ENCODE data around the gene ZMIZ1. TPM values are rescaled to one million over a fixed set of nuclear protein-coding genes. Genes with fewer than 3 reads are reported as not detected.

ZMIZ1 gene
- total RNA-seq, 2 experiments from 2014 or later, result 14.6 to 15.5 TPM

GRCh38 chr10:79061441-79062315 lies 7.1 kb upstream of the ZMIZ1 start:
- Histone ChIP-seq H3K4me1 (ENCODE audit: insufficient read depth, low read length) (peaks cover 43% of the 10 kb centered on the region), H3K27me3 (ENCODE audit: control insufficient read depth in 1 of 2, insufficient read depth in 2 of 2, low read length in 2 of 2) (no peaks in the 10 kb centered on the region), H3K36me3 (ENCODE audit: insufficient read depth, low read length) (no peaks in the 10 kb centered on the region), H3K27ac (ENCODE audit: low read depth in 1 of 2, low read length in 2 of 2) (no peak overlapping the region), H3K4me3 (ENCODE audit: low read length) (no peak overlapping the region), H3K9me3 (ENCODE audit: control insufficient read depth in 1 of 2, insufficient read depth in 1 of 2, low read length in 2 of 2) (no peaks in the 10 kb centered on the region)
- no peak overlapping the region for H3K27ac Mint-ChIP-seq
- intact Hi-C loops (cut with DNase I, micrococcal nuclease), result loop anchor here in 1 of 2 experiments (1.0 to 10.0 kb wide), 3 partner anchors 30 to 383 kb away; partner anchors contain the start of gene ZCCHC24
- no peaks in the 10 kb centered on the region for H3K36me3 Mint-ChIP-seq (ENCODE audit: low read depth)
- peaks cover 41% of the 10 kb centered on the region for H3K4me1 Mint-ChIP-seq (ENCODE audit: low read depth)
- no peak overlapping the region for H3K4me3 Mint-ChIP-seq
- ChIA-PET CTCF (no interaction called here), POLR2A (interaction anchor here (1.0 to 1.3 kb wide), 2 partner anchors 9 to 11 kb away, joined by 3 read pairs; no protein-coding TSS in a partner anchor)
- H3K9me3 Mint-ChIP-seq, result no peaks in the 10 kb centered on the region
- DNase-seq, result peak in 1 of 14 experiments; percentile 1
- TF ChIP-seq, protein P1, sequence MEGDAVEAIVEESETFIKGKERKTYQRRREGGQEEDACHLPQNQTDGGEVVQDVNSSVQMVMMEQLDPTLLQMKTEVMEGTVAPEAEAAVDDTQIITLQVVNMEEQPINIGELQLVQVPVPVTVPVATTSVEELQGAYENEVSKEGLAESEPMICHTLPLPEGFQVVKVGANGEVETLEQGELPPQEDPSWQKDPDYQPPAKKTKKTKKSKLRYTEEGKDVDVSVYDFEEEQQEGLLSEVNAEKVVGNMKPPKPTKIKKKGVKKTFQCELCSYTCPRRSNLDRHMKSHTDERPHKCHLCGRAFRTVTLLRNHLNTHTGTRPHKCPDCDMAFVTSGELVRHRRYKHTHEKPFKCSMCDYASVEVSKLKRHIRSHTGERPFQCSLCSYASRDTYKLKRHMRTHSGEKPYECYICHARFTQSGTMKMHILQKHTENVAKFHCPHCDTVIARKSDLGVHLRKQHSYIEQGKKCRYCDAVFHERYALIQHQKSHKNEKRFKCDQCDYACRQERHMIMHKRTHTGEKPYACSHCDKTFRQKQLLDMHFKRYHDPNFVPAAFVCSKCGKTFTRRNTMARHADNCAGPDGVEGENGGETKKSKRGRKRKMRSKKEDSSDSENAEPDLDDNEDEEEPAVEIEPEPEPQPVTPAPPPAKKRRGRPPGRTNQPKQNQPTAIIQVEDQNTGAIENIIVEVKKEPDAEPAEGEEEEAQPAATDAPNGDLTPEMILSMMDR (IDR thresholded peaks at IDR 0.05), result no peak
- ATAC-seq (ENCODE audit: poor library complexity), result no peak
- no peaks in the 10 kb centered on the region for H3K27me3 Mint-ChIP-seq

GRCh38 chr10:79063071-79063491 lies 5.7 kb upstream of the ZMIZ1 start:
- H3K4me3 ChIP-seq (ENCODE audit: low read length), result no peak overlapping the region
- Mint-ChIP-seq H3K4me1 (ENCODE audit: low read depth) (peaks cover 49% of the 10 kb centered on the region), H3K9me3 (no peaks in the 10 kb centered on the region), H3K27ac (peak overlapping the region; percentile 1), H3K4me3 (peak overlapping the region; percentile 71), H3K27me3 (no peaks in the 10 kb centered on the region), H3K36me3 (ENCODE audit: low read depth) (peaks cover 6% of the 10 kb centered on the region)
- peak in 1 of 14 experiments; percentile 3 for DNase-seq
- intact Hi-C loops (cut with DNase I, micrococcal nuclease), result loop anchor here in 1 of 2 experiments (10.0 kb wide), 2 partner anchors 262 to 382 kb away; partner anchors contain the start of gene ZCCHC24
- TF ChIP-seq, protein P1 (IDR thresholded peaks at IDR 0.05), result no peak
- ChIA-PET POLR2A (no interaction called here), CTCF (no interaction called here)
- no peak overlapping the region for H3K27ac ChIP-seq (ENCODE audit: low read depth in 1 of 2, low read length in 2 of 2)
- peaks cover 52% of the 10 kb centered on the region for H3K4me1 ChIP-seq (ENCODE audit: insufficient read depth, low read length)
- no peaks in the 10 kb centered on the region for H3K27me3 ChIP-seq (ENCODE audit: control insufficient read depth in 1 of 2, insufficient read depth in 2 of 2, low read length in 2 of 2)
- no peaks in the 10 kb centered on the region for H3K36me3 ChIP-seq (ENCODE audit: insufficient read depth, low read length)
- no peak for ATAC-seq (ENCODE audit: poor library complexity)
- H3K9me3 ChIP-seq (ENCODE audit: control insufficient read depth in 1 of 2, insufficient read depth in 1 of 2, low read length in 2 of 2), result no peaks in the 10 kb centered on the region

DNA sequence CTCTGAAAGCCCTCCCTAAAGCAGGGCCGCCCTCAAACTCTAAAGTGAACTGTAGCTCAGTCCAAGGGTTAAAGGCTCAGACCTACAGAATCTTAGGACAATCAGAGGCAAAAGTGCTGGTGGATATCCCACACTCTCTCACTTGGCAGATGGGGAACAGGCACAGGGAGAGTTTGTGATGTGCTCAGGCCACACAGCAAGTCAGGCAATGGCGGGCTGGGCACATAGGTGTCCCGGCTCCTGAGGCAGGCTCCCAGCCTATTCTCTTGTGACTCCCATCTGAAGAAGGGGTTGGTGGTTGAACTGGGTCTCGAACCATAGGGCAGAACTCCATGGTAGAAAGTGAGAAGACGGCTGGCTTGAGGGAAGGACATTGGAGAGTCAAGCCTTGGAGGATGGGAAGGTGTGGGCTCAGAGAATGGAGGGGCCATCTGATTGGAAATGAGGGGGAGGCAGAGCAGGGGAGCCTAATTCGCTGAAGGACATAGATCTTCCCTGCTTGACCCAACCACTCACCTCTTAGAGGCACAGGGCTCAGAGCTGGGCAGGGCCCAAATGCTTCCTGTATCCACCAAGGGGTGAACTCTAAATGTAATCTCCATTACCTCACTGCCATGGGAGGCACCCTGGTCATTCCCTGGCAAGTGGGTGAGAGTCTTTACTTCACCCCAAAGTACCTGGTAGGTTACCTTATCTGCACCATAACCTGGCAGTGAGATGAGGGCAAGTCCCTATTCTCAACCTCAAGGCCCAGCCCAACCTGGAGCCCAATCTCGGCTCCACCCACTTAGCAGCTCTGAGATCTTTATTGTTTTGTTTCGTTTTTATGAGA lies 4.9 kb upstream of the ZMIZ1 start:
- Histone ChIP-seq H3K36me3 (ENCODE audit: insufficient read depth, low read length) (no peaks in the 10 kb centered on the region), H3K27ac (ENCODE audit: low read depth in 1 of 2, low read length in 2 of 2) (peak overlapping the region in 1 of 2 donors; percentile 17), H3K9me3 (ENCODE audit: control insufficient read depth in 1 of 2, insufficient read depth in 1 of 2, low read length in 2 of 2) (no peaks in the 10 kb centered on the region), H3K4me1 (ENCODE audit: insufficient read depth, low read length) (peaks cover 55% of the 10 kb centered on the region), H3K27me3 (ENCODE audit: control insufficient read depth in 1 of 2, insufficient read depth in 2 of 2, low read length in 2 of 2) (no peaks in the 10 kb centered on the region), H3K4me3 (ENCODE audit: low read length) (no peak overlapping the region)
- POLR2A ChIA-PET, result no interaction called here
- H3K27ac Mint-ChIP-seq, result peak overlapping the region; percentile 75
- peak in 5 of 14 experiments; percentile 5 to 79 (median 63) for DNase-seq
- intact Hi-C loops (cut with DNase I, micrococcal nuclease), result loop anchor here in 1 of 2 experiments (10.0 kb wide), 2 partner anchors 261 to 381 kb away; partner anchors contain the start of gene ZCCHC24
- peaks cover 49% of the 10 kb centered on the region for H3K4me1 Mint-ChIP-seq (ENCODE audit: low read depth)
- TF ChIP-seq, protein P1 (IDR thresholded peaks at IDR 0.05), result no peak
- H3K9me3 Mint-ChIP-seq, result no peaks in the 10 kb centered on the region
- H3K36me3 Mint-ChIP-seq (ENCODE audit: low read depth), result peaks cover 10% of the 10 kb centered on the region
- ATAC-seq (ENCODE audit: poor library complexity), result peak; percentile 16
- H3K27me3 Mint-ChIP-seq, result no peaks in the 10 kb centered on the region
- CTCF ChIA-PET, result no interaction called here
- H3K4me3 Mint-ChIP-seq, result peak overlapping the region; percentile 59

Measured in CD4-positive, alpha-beta T cell (primary cell).